ENCODE measurements around the gene MORN1. TPM values are rescaled to one million over a fixed set of nuclear protein-coding genes. Genes with fewer than 3 reads are reported as not detected.

Gene MORN1
- polyA plus RNA-seq, 1 experiment, result 3.7 TPM

DNA sequence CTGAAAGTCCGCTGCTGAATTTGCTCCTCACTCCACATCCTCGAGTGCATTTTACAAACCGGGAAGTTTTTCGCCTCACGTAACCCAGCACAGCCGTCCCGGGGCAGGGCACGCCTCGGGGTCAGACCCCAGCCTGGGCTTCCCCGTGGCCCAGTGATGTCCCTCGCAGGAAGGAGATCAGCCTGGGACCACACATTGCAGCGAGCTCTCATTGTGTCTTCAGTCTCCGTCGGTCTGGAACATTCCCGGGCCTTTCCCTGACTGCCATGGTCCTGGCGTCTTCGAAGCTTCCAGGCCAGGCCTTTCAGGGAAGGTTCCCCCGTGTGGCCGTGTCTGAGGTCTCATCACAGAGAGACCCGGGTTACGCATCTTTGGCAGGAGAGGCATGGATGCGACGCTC is 43.5 kb downstream of the MORN1 start:
- CTCF ChIA-PET, result no interaction called here

DNA sequence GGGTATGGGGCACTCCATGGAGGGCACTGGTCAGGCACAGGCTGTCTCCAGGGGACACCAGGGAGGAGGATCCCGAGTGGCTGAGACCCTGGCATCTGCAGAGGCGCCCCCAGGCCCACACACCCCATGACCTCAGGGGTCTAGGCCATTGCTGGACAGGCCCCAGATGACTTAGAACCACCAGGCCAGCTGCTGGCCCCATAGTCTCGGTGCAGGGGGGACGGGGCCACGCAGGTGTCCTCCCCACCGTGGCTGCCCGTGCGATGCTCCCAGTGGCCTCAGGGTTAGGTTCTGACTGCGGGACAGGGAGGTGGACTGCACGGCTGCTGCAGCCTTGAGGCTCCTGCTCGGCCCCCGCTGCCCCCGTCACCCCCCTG is 44.0 kb downstream of the MORN1 start:
- Histone ChIP-seq H3K4me3 (ENCODE audit: low read depth, low read length) (no peak overlapping the region), H3K27me3 (ENCODE audit: control insufficient read depth, insufficient read depth, low read length) (no peaks in the 10 kb centered on the region), H3K36me3 (ENCODE audit: control insufficient read depth, insufficient read depth, low read length) (no peaks in the 10 kb centered on the region)
- ChIA-PET POLR2A (no interaction called here), CTCF (no interaction called here)
- TF ChIP-seq, protein P1, sequence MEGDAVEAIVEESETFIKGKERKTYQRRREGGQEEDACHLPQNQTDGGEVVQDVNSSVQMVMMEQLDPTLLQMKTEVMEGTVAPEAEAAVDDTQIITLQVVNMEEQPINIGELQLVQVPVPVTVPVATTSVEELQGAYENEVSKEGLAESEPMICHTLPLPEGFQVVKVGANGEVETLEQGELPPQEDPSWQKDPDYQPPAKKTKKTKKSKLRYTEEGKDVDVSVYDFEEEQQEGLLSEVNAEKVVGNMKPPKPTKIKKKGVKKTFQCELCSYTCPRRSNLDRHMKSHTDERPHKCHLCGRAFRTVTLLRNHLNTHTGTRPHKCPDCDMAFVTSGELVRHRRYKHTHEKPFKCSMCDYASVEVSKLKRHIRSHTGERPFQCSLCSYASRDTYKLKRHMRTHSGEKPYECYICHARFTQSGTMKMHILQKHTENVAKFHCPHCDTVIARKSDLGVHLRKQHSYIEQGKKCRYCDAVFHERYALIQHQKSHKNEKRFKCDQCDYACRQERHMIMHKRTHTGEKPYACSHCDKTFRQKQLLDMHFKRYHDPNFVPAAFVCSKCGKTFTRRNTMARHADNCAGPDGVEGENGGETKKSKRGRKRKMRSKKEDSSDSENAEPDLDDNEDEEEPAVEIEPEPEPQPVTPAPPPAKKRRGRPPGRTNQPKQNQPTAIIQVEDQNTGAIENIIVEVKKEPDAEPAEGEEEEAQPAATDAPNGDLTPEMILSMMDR (IDR thresholded peaks at IDR 0.05; ENCODE audit: insufficient read depth, low read depth, low read length), result no peak
- DNase-seq (ENCODE audit: low read depth), result no peak

More for the DNA sequence above, 43.5 kb downstream of the MORN1 start:
- TF ChIP-seq, protein P1 (IDR thresholded peaks at IDR 0.05; ENCODE audit: insufficient read depth, low read depth, low read length), result no peak
- Histone ChIP-seq H3K27me3 (ENCODE audit: control insufficient read depth, insufficient read depth, low read length) (no peaks in the 10 kb centered on the region), H3K4me3 (ENCODE audit: low read depth, low read length) (no peak overlapping the region), H3K36me3 (ENCODE audit: control insufficient read depth, insufficient read depth, low read length) (no peaks in the 10 kb centered on the region)
- DNase-seq (ENCODE audit: low read depth), result no peak
- POLR2A ChIA-PET, result no interaction called here

DNA sequence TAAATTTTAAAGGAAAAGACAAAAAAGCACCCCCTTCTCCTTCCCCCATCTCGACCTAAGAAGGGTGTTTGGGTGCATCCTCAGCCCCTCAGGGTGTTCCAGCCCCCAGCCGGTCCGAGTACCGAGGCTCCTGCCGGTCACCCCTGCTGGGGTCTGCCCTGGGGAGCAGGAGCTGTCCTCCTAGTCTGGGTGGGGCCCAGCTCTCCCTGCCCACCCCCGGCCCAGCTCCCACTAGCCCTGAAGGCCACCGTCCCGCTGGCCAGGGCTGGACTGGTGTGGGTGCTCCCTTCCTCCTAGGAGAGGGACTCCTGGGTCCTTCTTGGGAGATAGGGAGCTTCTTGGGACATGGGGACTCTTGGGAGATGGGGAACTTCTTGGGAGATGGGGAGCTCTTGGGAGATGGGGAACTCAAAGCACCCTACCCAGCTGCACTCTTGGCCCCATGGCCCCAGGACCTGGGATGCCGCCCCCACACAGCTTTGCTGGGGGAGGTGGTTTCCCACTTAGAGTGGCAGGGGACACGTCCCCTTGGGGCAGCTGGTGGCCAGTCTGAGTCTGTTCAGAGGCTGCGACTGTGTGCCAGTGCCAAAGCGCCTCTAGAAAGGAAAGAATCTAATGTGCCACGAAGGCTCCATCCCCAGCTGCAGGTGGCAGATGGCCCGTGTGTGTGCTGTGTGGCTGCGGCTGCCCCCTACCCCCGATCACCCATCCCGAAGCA is 44.5 kb downstream of the MORN1 start:
- DNase-seq (ENCODE audit: low read depth), result no peak
- H3K4me3 ChIP-seq (ENCODE audit: low read depth, low read length), result no peak overlapping the region
- TF ChIP-seq, protein P1 (IDR thresholded peaks at IDR 0.05; ENCODE audit: insufficient read depth, low read depth, low read length), result no peak
- ChIA-PET POLR2A (no interaction called here), CTCF (interaction anchor here (1.0 kb wide), 1 partner anchor 24 kb away, joined by 3 read pairs; no protein-coding TSS in a partner anchor)
- H3K36me3 ChIP-seq (ENCODE audit: control insufficient read depth, insufficient read depth, low read length), result no peaks in the 10 kb centered on the region
- no peaks in the 10 kb centered on the region for H3K27me3 ChIP-seq (ENCODE audit: control insufficient read depth, insufficient read depth, low read length)

DNA sequence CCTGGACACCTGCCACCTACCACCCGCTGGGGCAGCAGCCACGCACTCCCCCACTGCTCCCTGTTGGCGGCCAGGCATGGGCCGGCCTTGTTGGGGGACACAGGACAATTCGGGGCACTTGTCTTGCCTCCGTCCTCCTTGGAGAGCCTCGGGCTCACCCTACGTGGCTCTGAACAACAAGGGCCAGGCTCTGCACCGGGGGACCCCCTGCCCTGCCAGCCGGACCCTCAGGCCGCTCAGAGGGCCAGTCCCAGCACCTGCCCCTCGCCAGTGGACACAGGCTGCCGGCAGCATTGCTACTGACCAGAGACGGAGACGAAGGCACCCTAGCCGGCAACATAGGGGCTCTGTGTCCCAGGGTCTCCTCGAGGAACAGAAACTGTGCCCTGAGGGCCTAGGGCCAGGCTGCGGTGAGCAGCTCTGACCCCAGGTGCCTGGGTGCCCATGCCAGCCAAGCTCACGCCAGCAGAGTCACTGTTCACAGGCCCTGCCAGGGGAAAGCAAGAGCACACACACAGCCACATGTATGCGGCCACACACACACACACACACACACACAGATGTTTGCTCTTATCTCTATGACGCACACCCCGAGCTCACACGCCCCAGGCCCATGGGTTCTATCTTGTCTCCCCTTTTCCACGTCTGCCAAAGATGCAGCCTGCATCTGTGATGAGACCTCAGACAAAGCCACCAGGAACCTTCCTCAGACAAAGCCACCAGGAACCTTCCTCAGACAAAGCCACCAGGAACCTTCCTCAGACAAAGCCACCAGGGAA is 45.9 kb downstream of the MORN1 start:
- POLR2A ChIA-PET, result no interaction called here
- H3K4me3 ChIP-seq (ENCODE audit: low read depth, low read length), result no peak overlapping the region
- H3K27me3 ChIP-seq (ENCODE audit: control insufficient read depth, insufficient read depth, low read length), result no peaks in the 10 kb centered on the region
- H3K36me3 ChIP-seq (ENCODE audit: control insufficient read depth, insufficient read depth, low read length), result no peaks in the 10 kb centered on the region
- TF ChIP-seq, protein P1 (IDR thresholded peaks at IDR 0.05; ENCODE audit: insufficient read depth, low read depth, low read length), result no peak
- CTCF ChIA-PET, result interaction anchor here (1.0 kb wide), 1 partner anchor 23 kb away, joined by 3 read pairs; no protein-coding TSS in a partner anchor
- DNase-seq (ENCODE audit: low read depth), result no peak

DNA sequence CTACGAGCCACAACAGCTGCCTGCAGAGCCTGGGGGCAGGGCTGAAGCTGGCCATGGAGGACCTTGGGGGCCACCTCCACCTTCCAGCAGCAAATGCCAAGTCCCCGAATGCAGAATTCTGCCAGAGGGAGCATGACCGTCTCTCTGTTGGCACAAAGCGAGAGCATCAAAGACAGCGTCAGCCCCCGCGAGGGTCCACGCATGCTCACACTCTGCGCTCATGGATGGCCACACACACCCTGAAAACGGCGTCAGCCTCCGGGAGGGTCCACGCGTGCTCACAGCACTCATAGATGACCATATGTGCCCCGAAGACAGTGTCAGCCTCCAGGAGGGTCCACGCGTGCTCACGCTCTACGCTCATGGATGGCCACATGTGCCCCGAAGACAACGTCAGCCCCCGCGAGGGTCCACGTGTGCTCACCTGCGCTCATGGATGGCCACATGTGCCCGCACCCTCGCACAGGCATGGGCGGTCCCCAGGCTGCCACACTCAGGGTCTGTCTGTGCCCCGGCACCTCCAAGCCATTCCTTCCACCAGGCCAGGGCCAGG is 46.5 kb downstream of the MORN1 start:
- TF ChIP-seq, protein P1 (IDR thresholded peaks at IDR 0.05; ENCODE audit: insufficient read depth, low read depth, low read length), result no peak
- CTCF ChIA-PET, result no interaction called here
- Histone ChIP-seq H3K27me3 (ENCODE audit: control insufficient read depth, insufficient read depth, low read length) (no peaks in the 10 kb centered on the region), H3K4me3 (ENCODE audit: low read depth, low read length) (no peak overlapping the region), H3K36me3 (ENCODE audit: control insufficient read depth, insufficient read depth, low read length) (no peaks in the 10 kb centered on the region)
- POLR2A ChIA-PET, result no interaction called here
- DNase-seq (ENCODE audit: low read depth), result no peak
